Endothelial cell of umbilical vein (primary cell): ENCODE results near the gene GSC2. TPM values are rescaled to one million over a fixed set of nuclear protein-coding genes. Genes with fewer than 3 reads are reported as not detected.

Experiments used
- BruUV-seq: library from RNA; stranded (reverse); fragments of 400-500 nt; replicated peaks from 2 replicates; lab custom pipeline; 2021; lab: Mats Ljungman, UMichigan
- CTCF ChIA-PET: fragments of 300-600, 350-600 bp; sonication (Branson Sonifier 250); formaldehyde crosslinking; loops from one replicate; lab custom pipeline; 2021; ENCODE audit warnings: antibody characterized with exemption, inconsistent platforms; lab: Charles Lee
- POLR2A ChIA-PET: fragments of 300-600, 350-600 bp; sonication (Branson Sonifier 250); formaldehyde crosslinking; loops from one replicate; lab custom pipeline; 2021; ENCODE audit warnings: antibody characterized with exemption, inconsistent platforms; lab: Charles Lee
- DNase-seq: peaks from one replicate; pipeline ENCODE4 v3.0.0-alpha.2; 2011; ENCODE audit warnings: low read depth, low spot score
- FAIRE-seq: peaks from 2 replicates; lab custom pipeline; 2011; peaks lifted over from hg19 to GRCh38; lab: Jason Lieb, UNC
- H2AFZ ChIP-seq: 2 replicates; pipeline ENCODE4 v1.6.0; 2012; ENCODE audit warnings: low read depth, low read length, control low read depth, inconsistent platforms
- H3K27ac ChIP-seq: 2 replicates; pipeline ENCODE4 v1.5.1; 2011; ENCODE audit warnings: low read depth, mild to moderate bottlenecking, control low read depth, low read length, moderate library complexity; ENCODE audit not compliant: insufficient read depth
- H3K27me3 ChIP-seq, 2 experiments: 2 replicates each; pipeline versions ENCODE4 v1.6.0 to v1.6.1; 2011; ENCODE audit warnings: low read length in 2 of 2, mixed read lengths in 1 of 2; ENCODE audit not compliant: control insufficient read depth in 2 of 2, insufficient read depth in 2 of 2
- H3K36me3 ChIP-seq, 2 experiments: 2 replicates in 1 of 2; 3 replicates in 1 of 2; pipeline ENCODE4 v1.5.1; 2011; ENCODE audit warnings: low read length in 2 of 2, mild to moderate bottlenecking in 1 of 2, moderate library complexity in 1 of 2; ENCODE audit not compliant: control insufficient read depth in 2 of 2, insufficient read depth in 2 of 2; ENCODE audit errors: extremely low read depth in 1 of 2
- H3K4me1 ChIP-seq: 3 replicates; pipeline ENCODE4 v1.5.1; 2011; ENCODE audit warnings: mild to moderate bottlenecking, low read length; ENCODE audit not compliant: control insufficient read depth, insufficient read depth; ENCODE audit errors: extremely low read depth
- H3K4me2 ChIP-seq: 2 replicates; pipeline ENCODE4 v1.6.1; 2011; ENCODE audit warnings: low read length, control low read depth, mixed read lengths; ENCODE audit not compliant: insufficient read depth
- H3K4me3 ChIP-seq, 3 experiments: fragments of 200-600 bp in 1 of 3; sonication (generic), shearing (Covaris generic) in 1 of 3; replicated peaks in 1 of 3; 2 replicates each; pipeline ENCODE4 v1.5.1; 2011 to 2016; ENCODE audit warnings: control low read depth in 3 of 3, low read length in 3 of 3, mild to moderate bottlenecking in 2 of 3, inconsistent platforms in 1 of 3, low read depth in 1 of 3, moderate library complexity in 1 of 3; ENCODE audit not compliant: insufficient read depth in 1 of 3
- H3K79me2 ChIP-seq: 2 replicates; pipeline ENCODE4 v1.6.0; 2012; ENCODE audit warnings: low read length, inconsistent platforms; ENCODE audit not compliant: control insufficient read depth, insufficient read depth
- H3K9ac ChIP-seq: replicated peaks from 2 replicates; pipeline ENCODE3; 2011; ENCODE audit warnings: low read length, control low read depth; ENCODE audit not compliant: insufficient read depth; ENCODE audit errors: extremely low read depth
- H3K9me1 ChIP-seq: replicated peaks from 3 replicates; pipeline ENCODE4 v1.6.0; 2011; ENCODE audit warnings: mild to moderate bottlenecking, low read length; ENCODE audit not compliant: control insufficient read depth, insufficient read depth; ENCODE audit errors: extremely low read depth
- H3K9me3 ChIP-seq: replicated peaks from 2 replicates; pipeline ENCODE4 v1.5.1; 2012; ENCODE audit warnings: low read length, inconsistent platforms; ENCODE audit not compliant: control insufficient read depth, insufficient read depth
- H4K20me1 ChIP-seq: replicated peaks from 2 replicates; pipeline ENCODE3; 2011; ENCODE audit warnings: mild to moderate bottlenecking, low read length; ENCODE audit not compliant: control insufficient read depth, insufficient read depth; ENCODE audit errors: extremely low read depth
- EZH2 ChIP-seq: IDR thresholded peaks from 2 replicates; pipeline ENCODE4 v1.6.1; 2012; ENCODE audit warnings: borderline replicate concordance, low read depth, mild to moderate bottlenecking, moderate library complexity, low read length, inconsistent platforms; ENCODE audit not compliant: severe bottlenecking
- FOS ChIP-seq: IDR thresholded peaks from 2 replicates; pipeline ENCODE4 v1.6.1; 2011; ENCODE audit warnings: mild to moderate bottlenecking, low read length, moderate library complexity, borderline replicate concordance; ENCODE audit not compliant: insufficient read depth
- GATA2 ChIP-seq: IDR thresholded peaks from 2 replicates; pipeline ENCODE4 v1.7.0; 2011; ENCODE audit warnings: low read depth, mild to moderate bottlenecking, moderate library complexity, mixed read lengths, low read length; ENCODE audit not compliant: insufficient read length, insufficient read depth
- JUN ChIP-seq: IDR thresholded peaks from 2 replicates; pipeline ENCODE4 v1.6.1; 2011; ENCODE audit warnings: borderline replicate concordance, low read depth; ENCODE audit not compliant: insufficient read length, insufficient read depth
- MYC ChIP-seq: IDR thresholded peaks from one replicate; pipeline ENCODE4 v1.6.1; 2011; ENCODE audit warnings: mild to moderate bottlenecking, low read depth, low read length
- POLR2A ChIP-seq: IDR thresholded peaks from 2 replicates; pipeline ENCODE4 v1.6.1; 2012; ENCODE audit warnings: low read depth, mild to moderate bottlenecking, control low read depth, low read length
- POLR2AphosphoS5 ChIP-seq: IDR thresholded peaks from 2 replicates; pipeline ENCODE4 v1.6.1; 2012; ENCODE audit warnings: low read depth, mild to moderate bottlenecking, control low read depth, low read length, moderate library complexity; ENCODE audit not compliant: insufficient read depth
- dilution Hi-C: fragments of 300-500 bp; cut with MboI; formaldehyde crosslinking; loops from one replicate; pipeline ENCODE4 v1.15.0; 2019; ENCODE audit warnings: low sequenced_read_pairs; ENCODE audit not compliant: extremely low pct_ligation_motif_present
- intact Hi-C: fragments of 100-400 bp; cut with micrococcal nuclease; formaldehyde crosslinking; loops from one replicate; pipeline ENCODE4 v1.10.0; 2022
- polyA plus RNA-seq, 4 experiments: library from polyadenylated mRNA; depleted of rRNA in 3 of 4; stranded (reverse) in 3 of 4; unstranded in 1 of 4; fragments of >200 nt; gene quantifications; 2 replicates each; pipeline versions ENCODE4 v1.2.1 to v1.2.3, GENCODE V29; 2011 to 2012; ENCODE audit warnings: missing spikeins in 1 of 4
- total RNA-seq: library from RNA; stranded (reverse); gene quantifications from 2 replicates; pipeline ENCODE4 v1.2.3, GENCODE V29; 2021
- TF ChIP-seq, protein P1 (sequence below): IDR thresholded peaks from 2 replicates; pipeline ENCODE4 v1.6.1; 2011; ENCODE audit not compliant: insufficient read depth, insufficient read length
- TF ChIP-seq, protein P2 (sequence below), 2 donors: IDR thresholded peaks; 1 replicate in 1 of 2; 2 replicates in 1 of 2; pipeline ENCODE4 v1.5.1; 2011; ENCODE audit warnings: low read length in 2 of 2, mild to moderate bottlenecking in 2 of 2, moderate library complexity in 2 of 2, control low read depth in 1 of 2, inconsistent platforms in 1 of 2, low read depth in 1 of 2; ENCODE audit not compliant: insufficient read depth in 1 of 2; ENCODE audit errors: extremely low read depth in 1 of 2

Gene GSC2
- total and polyA plus RNA-seq, 2 donors (not counting 3 experiments of a cell fraction or from before 2014, with no cell fraction given), result not detected

DNA sequence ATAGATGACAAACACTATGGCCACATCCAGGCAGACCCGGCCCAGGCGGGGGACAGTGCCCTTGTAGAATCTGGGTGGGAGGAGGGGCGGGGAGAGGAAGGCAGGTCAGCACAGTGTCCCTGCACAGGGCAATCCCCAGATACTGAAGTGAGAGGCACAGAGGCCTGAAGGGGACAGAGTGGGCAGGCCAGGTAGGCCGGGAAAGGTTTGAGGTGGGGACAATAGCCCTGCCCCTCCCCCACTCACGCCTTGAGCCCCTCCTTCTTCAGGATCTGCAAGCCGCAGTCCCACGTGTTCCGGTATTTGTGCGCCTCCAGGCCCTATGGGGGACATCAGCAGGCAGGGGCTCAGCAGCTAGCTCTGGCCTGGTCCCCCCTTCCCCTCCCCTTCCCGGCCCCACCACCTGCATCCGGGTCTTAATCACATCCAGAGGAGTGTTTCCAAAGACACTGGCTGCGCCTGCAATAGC lies 26.1 kb upstream of the GSC2 start:
- Histone ChIP-seq H3K4me3 (no peak overlapping the region), H3K9me1 (no peaks in the 10 kb centered on the region), H3K9me3 (no peaks in the 10 kb centered on the region), H2AFZ (no peak overlapping the region), H3K4me1 (peaks cover 19% of the 10 kb centered on the region), H3K4me2 (no peak overlapping the region), H3K36me3 (peaks cover 0 to 5% of the 10 kb centered on the region in 2 experiments), H3K79me2 (peaks cover 36% of the 10 kb centered on the region), H3K9ac (no peak overlapping the region), H4K20me1 (no peaks in the 10 kb centered on the region), H3K27me3 (no peaks in the 10 kb centered on the region), H3K27ac (no peak overlapping the region)
- DNase-seq (no peak), FAIRE-seq (no peak)
- POLR2A ChIA-PET, result no interaction called here
- dilution Hi-C loops (no loop called here), intact Hi-C loops (loop anchor here (5.0 kb wide), 1 partner anchor 271 kb away; the partner anchor contains the start of gene C22orf39)
- CTCF ChIA-PET, result no interaction called here
- TF ChIP-seq POLR2AphosphoS5 (no peak), FOS (no peak), POLR2A (no peak), JUN (no peak), EZH2 (no peak), MYC (no peak), GATA2 (no peak)
- TF ChIP-seq, protein P1, sequence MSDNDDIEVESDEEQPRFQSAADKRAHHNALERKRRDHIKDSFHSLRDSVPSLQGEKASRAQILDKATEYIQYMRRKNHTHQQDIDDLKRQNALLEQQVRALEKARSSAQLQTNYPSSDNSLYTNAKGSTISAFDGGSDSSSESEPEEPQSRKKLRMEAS, result no peak
- TF ChIP-seq, protein P2, sequence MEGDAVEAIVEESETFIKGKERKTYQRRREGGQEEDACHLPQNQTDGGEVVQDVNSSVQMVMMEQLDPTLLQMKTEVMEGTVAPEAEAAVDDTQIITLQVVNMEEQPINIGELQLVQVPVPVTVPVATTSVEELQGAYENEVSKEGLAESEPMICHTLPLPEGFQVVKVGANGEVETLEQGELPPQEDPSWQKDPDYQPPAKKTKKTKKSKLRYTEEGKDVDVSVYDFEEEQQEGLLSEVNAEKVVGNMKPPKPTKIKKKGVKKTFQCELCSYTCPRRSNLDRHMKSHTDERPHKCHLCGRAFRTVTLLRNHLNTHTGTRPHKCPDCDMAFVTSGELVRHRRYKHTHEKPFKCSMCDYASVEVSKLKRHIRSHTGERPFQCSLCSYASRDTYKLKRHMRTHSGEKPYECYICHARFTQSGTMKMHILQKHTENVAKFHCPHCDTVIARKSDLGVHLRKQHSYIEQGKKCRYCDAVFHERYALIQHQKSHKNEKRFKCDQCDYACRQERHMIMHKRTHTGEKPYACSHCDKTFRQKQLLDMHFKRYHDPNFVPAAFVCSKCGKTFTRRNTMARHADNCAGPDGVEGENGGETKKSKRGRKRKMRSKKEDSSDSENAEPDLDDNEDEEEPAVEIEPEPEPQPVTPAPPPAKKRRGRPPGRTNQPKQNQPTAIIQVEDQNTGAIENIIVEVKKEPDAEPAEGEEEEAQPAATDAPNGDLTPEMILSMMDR (IDR thresholded peaks at IDR 0.05; ENCODE audit: extremely low read depth in 1 of 2, insufficient read depth in 1 of 2, low read depth in 1 of 2, low read length in 2 of 2), result no peak
- BruUV-seq, result no TSS peak
